ENCODE data around the gene BCAS3.

BCAS3 gene

GRCh38 chr17:60909405-60909804 is 231.8 kb downstream of the BCAS3 start:
- no peak for DNase-seq (ENCODE audit: low read depth)
- TF ChIP-seq, protein P1, sequence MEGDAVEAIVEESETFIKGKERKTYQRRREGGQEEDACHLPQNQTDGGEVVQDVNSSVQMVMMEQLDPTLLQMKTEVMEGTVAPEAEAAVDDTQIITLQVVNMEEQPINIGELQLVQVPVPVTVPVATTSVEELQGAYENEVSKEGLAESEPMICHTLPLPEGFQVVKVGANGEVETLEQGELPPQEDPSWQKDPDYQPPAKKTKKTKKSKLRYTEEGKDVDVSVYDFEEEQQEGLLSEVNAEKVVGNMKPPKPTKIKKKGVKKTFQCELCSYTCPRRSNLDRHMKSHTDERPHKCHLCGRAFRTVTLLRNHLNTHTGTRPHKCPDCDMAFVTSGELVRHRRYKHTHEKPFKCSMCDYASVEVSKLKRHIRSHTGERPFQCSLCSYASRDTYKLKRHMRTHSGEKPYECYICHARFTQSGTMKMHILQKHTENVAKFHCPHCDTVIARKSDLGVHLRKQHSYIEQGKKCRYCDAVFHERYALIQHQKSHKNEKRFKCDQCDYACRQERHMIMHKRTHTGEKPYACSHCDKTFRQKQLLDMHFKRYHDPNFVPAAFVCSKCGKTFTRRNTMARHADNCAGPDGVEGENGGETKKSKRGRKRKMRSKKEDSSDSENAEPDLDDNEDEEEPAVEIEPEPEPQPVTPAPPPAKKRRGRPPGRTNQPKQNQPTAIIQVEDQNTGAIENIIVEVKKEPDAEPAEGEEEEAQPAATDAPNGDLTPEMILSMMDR (IDR thresholded peaks at IDR 0.05; ENCODE audit: insufficient read depth, low read depth, low read length, missing control alignments): no peak
- no peak overlapping the region for H3K4me3 ChIP-seq (ENCODE audit: low read depth, low read length)

GRCh38 chr17:60910415-60910814 is 232.8 kb downstream of the BCAS3 start:
- TF ChIP-seq, protein P1 (IDR thresholded peaks at IDR 0.05; ENCODE audit: insufficient read depth, low read depth, low read length, missing control alignments): no peak

GRCh38 chr17:60914078-60914477 is 236.4 kb downstream of the BCAS3 start:
- TF ChIP-seq, protein P1 (IDR thresholded peaks at IDR 0.05; ENCODE audit: insufficient read depth, low read depth, low read length, missing control alignments): no peak
- DNase-seq (ENCODE audit: low read depth): no peak
- no peak overlapping the region for H3K4me3 ChIP-seq (ENCODE audit: low read depth, low read length)

More at GRCh38 chr17:60910415-60910814, 232.8 kb downstream of the BCAS3 start:
- H3K4me3 ChIP-seq (ENCODE audit: low read depth, low read length): no peak overlapping the region
- DNase-seq (ENCODE audit: low read depth): no peak

DNA sequence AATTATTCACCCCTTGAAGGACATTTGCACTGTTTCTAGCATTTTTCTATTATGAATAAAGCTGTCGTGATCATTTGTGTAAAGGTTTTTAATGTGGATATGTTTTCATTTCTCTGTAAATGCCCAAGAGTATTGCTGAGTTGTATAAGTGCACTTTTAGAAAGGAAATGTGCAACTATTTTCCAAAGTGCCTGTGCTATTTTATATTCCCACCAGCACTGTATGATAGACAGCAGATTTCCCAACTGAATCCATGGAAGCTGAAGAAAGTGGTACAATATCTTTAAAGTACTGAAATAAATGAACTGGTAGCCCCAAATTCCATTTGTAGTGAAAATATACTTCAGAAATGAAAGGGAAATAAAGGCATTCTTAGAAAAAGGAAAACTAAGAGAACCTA is 238.4 kb downstream of the BCAS3 start:
- TF ChIP-seq, protein P1 (IDR thresholded peaks at IDR 0.05; ENCODE audit: insufficient read depth, low read depth, low read length, missing control alignments): no peak
- DNase-seq (ENCODE audit: low read depth): no peak
- no peak overlapping the region for H3K4me3 ChIP-seq (ENCODE audit: low read depth, low read length)

- no peak for DNase-seq (ENCODE audit: low read depth)
- TF ChIP-seq, protein P1 (IDR thresholded peaks at IDR 0.05; ENCODE audit: insufficient read depth, low read depth, low read length, missing control alignments): no peak
- no peak overlapping the region for H3K4me3 ChIP-seq (ENCODE audit: low read depth, low read length)
Observed at GRCh38 chr17:60920107-60920506, 242.5 kb downstream of the BCAS3 start.

- H3K4me3 ChIP-seq (ENCODE audit: low read depth, low read length): no peak overlapping the region
- TF ChIP-seq, protein P1 (IDR thresholded peaks at IDR 0.05; ENCODE audit: insufficient read depth, low read depth, low read length, missing control alignments): no peak
- DNase-seq (ENCODE audit: low read depth): no peak
Observed at GRCh38 chr17:60923000-60923399, 245.3 kb downstream of the BCAS3 start.

DNA sequence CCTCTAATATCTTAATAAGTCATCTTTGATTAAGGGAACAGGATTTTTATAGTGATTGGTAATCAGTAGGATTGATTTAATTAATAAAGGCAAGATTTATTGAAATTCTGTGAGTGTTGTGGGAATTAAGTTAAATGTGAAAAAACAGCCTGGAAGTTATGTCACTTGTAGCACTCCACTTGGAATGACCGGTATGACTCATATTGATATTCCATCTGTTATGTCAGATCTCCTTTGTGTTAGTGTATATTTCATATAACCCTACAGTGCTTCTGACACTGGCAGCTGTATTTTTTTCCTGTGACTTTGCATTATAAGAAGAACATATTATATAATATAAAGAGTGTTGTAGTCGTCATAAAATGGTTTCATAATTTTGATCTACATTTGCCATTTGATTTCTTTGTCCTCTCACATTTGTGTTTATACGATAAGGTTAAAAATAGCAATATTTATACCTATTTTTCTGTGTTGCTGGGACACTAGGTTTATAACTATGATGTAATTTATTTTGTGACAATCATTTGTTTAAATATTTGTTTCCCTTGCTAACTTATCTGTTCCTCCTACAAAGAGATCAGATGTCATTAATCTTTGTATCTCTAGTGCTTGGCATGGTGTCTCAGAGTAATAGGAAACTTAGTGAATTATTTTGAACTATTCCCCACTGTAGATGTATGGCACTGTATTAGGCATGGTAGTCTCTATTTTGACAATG is 249.0 kb downstream of the BCAS3 start:
- DNase-seq (ENCODE audit: low read depth): no peak
- H3K4me3 ChIP-seq (ENCODE audit: low read depth, low read length): no peak overlapping the region
- TF ChIP-seq, protein P1 (IDR thresholded peaks at IDR 0.05; ENCODE audit: insufficient read depth, low read depth, low read length, missing control alignments): no peak

Data from GM12865 (cell line).